Lung (tissue), 12 donors: Measurements from ENCODE around the gene PATJ. TPM values are rescaled to one million over a fixed set of nuclear protein-coding genes. Genes with fewer than 3 reads are reported as not detected.
"Not testable (repeated sequence)": the region's sequence is repeated elsewhere in the genome, so short reads cannot be mapped to it uniquely, and the experiment has no call there.

Experiments
- ATAC-seq: fragments of 200-7000 bp; cut with Tn5 transposase; one replicate; pipeline ENCODE4 v1.9.1; 2020; ENCODE audit warnings: moderate number of reproducible peaks; ENCODE audit not compliant: insufficient read depth, low FRiP score
- DNase-seq, 3 donors: peaks; one replicate each; pipeline ENCODE4 v3.0.0-alpha.2; 2013 to 2017
- H3K27ac ChIP-seq, 2 donors: one replicate each; pipeline ENCODE4 v1.5.1; 2013; ENCODE audit warnings: mild to moderate bottlenecking in 2 of 2, moderate library complexity in 2 of 2, control low read depth in 1 of 2, inconsistent platforms in 1 of 2, low read depth in 1 of 2, low read length in 1 of 2
- H3K27me3 ChIP-seq, 3 donors: one replicate each; pipeline ENCODE4 v1.5.1; 2013; ENCODE audit warnings: low read length in 2 of 3; ENCODE audit not compliant: control insufficient read depth in 3 of 3, insufficient read depth in 3 of 3
- H3K36me3 ChIP-seq, 4 donors: one replicate each; pipeline ENCODE4 v1.5.1; 2013; ENCODE audit warnings: low read length in 4 of 4, mild to moderate bottlenecking in 1 of 4, moderate library complexity in 1 of 4; ENCODE audit not compliant: control insufficient read depth in 4 of 4, insufficient read depth in 4 of 4
- H3K4me1 ChIP-seq, 5 donors: one replicate each; pipeline ENCODE4 v1.5.1; 2013; ENCODE audit warnings: low read length in 5 of 5, mild to moderate bottlenecking in 2 of 5, moderate library complexity in 1 of 5; ENCODE audit not compliant: control insufficient read depth in 5 of 5, insufficient read depth in 5 of 5
- H3K4me3 ChIP-seq: one replicate; pipeline ENCODE4 v1.5.1; 2013; ENCODE audit warnings: mild to moderate bottlenecking, control low read depth, moderate library complexity
- H3K9ac ChIP-seq, 2 donors: one replicate each; pipeline ENCODE4 v1.5.1; 2013; ENCODE audit warnings: low read length in 2 of 2, control low read depth in 1 of 2; ENCODE audit not compliant: insufficient read depth in 1 of 2
- H3K9me3 ChIP-seq, 4 donors: one replicate each; pipeline ENCODE4 v1.5.1; 2013; ENCODE audit warnings: low read length in 3 of 4, mild to moderate bottlenecking in 1 of 4, moderate library complexity in 1 of 4; ENCODE audit not compliant: control insufficient read depth in 4 of 4, insufficient read depth in 3 of 4
- WGBS, 2 donors: extraction: QIAGEN DNeasy Blood & Tissue Kit; methylation state at CpG; one replicate each; pipeline ENCODE4 v1.1.7; 2013; 5-methylcytosine and 5-hydroxymethylcytosine counted together
- polyA plus RNA-seq, 2 donors: library from polyadenylated mRNA; stranded (reverse); fragments of 200-250 nt; gene quantifications; one replicate each; pipeline ENCODE4 v1.2.1, GENCODE V29; 2013
- total RNA-seq, 2 donors: library from RNA; depleted of rRNA in 1 of 2; stranded (reverse); fragments of >200 nt in 1 of 2; gene quantifications; one replicate each; pipeline ENCODE4 v1.2.1, GENCODE V29; 2014 to 2021
- TF ChIP-seq, protein P1 (sequence below): IDR thresholded peaks from 2 replicates; pipeline ENCODE4 v1.5.1; 2012; ENCODE audit warnings: mild to moderate bottlenecking; ENCODE audit errors: control extremely low read depth, extremely low read depth
- donor health status: control.
- donor health status: control.
- donor health status: Bipolar disorder and iron deficiency.
- donor health status: healthy.
- donor health status: DM: yes; HTN: yes; CAD: no.

The PATJ gene
- total and polyA plus RNA-seq, 4 donors, result 5.3 to 115 (median 26.8) TPM

DNA sequence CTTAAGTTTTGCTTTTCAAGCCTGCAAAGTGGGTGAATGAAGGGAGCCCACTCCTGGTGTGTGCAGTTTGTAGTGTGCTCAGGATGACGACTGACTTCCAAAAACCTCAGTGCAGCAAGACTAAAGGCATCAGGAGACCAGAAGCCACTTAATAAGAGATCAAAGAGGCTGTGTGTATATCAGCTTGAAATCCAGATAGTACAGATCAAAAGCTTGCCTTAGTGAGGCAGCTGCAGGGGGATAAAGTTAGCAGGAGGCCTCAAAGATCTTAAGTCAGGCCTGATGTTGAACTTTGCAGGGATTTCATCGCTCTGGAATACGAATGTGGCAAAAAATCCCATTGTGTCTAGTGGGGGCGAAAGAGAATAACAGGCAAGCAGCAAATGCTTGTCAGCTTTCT lies 99.8 kb downstream of the PATJ start:
- Histone ChIP-seq H3K9me3 (no peaks in the 10 kb centered on the region), H3K9ac (no peak overlapping the region), H3K27ac (no peak overlapping the region), H3K4me3 (no peak overlapping the region), H3K36me3 (no peaks in the 10 kb centered on the region), H3K4me1 (no peaks in the 10 kb centered on the region), H3K27me3 (no peaks in the 10 kb centered on the region)
- DNase-seq (no peak), ATAC-seq (no peak)
- WGBS, 2 donors, result 88% methylated on average over 4 of the region's 4 CpGs
- TF ChIP-seq, protein P1, sequence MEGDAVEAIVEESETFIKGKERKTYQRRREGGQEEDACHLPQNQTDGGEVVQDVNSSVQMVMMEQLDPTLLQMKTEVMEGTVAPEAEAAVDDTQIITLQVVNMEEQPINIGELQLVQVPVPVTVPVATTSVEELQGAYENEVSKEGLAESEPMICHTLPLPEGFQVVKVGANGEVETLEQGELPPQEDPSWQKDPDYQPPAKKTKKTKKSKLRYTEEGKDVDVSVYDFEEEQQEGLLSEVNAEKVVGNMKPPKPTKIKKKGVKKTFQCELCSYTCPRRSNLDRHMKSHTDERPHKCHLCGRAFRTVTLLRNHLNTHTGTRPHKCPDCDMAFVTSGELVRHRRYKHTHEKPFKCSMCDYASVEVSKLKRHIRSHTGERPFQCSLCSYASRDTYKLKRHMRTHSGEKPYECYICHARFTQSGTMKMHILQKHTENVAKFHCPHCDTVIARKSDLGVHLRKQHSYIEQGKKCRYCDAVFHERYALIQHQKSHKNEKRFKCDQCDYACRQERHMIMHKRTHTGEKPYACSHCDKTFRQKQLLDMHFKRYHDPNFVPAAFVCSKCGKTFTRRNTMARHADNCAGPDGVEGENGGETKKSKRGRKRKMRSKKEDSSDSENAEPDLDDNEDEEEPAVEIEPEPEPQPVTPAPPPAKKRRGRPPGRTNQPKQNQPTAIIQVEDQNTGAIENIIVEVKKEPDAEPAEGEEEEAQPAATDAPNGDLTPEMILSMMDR, result no peak

DNA sequence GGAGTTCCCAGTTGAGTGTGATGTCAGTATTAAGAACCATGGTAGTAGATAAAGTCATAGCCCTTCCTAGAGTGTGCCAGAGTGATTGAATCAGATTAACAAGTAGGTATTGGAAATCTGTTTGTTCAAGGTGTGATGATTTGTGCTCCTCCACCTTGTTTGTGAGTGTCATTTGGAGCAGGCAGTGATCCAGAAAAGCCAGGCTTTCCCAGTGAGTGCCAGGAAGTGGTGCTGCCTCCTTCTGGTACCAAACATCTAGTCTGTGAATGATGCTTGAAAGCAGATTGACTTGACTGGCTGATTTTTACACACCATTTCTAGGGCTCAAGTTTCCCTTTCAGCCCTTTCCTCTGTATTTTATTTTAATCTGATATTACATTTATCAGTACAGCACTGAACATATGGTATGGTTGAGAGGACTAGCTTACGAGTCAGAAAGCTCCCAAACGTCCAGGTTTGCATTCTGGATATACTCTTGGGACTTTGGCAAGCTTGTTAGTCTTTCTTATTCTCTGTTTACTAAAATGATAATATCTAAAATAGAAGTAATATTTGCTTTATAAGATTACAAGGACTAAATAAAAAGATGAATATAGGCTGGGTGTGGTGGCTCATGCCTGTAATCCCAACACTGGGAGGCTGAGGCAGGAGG lies 100.7 kb downstream of the PATJ start:
- H3K9me3 ChIP-seq, result no peaks in the 10 kb centered on the region
- no peaks in the 10 kb centered on the region for H3K36me3 ChIP-seq
- H3K4me1 ChIP-seq, result no peaks in the 10 kb centered on the region
- no peak for ATAC-seq
- H3K27me3 ChIP-seq, result no peaks in the 10 kb centered on the region
- TF ChIP-seq, protein P1, result no peak
- no peak overlapping the region for H3K27ac ChIP-seq
- no peak for DNase-seq
- 90 to 91% methylated on average over 2 of the region's 2 CpGs for WGBS, 2 donors
- H3K4me3 ChIP-seq, result no peak overlapping the region
- no peak overlapping the region for H3K9ac ChIP-seq

DNA sequence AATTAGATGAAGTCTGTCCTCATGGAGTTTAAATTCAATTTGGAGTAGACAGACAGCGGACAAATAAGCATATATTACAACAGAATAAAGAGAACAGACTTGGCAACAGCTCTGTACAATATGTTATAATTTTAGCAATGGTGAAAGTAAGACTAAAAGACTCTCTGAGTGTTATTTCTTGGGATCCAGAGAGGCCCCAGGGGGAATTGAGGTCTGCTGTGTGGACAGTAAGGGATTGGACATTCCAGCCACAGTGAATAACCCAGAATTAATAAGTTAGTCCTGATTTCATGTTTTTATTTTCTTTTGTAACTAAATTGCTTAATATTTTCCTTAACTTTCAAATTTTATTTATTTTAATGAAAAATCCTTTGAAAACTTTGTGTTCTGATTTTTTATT lies 101.7 kb downstream of the PATJ start:
- WGBS, 2 donors, result 92 to 96% methylated on average over 1 of the region's 1 CpG

DNA sequence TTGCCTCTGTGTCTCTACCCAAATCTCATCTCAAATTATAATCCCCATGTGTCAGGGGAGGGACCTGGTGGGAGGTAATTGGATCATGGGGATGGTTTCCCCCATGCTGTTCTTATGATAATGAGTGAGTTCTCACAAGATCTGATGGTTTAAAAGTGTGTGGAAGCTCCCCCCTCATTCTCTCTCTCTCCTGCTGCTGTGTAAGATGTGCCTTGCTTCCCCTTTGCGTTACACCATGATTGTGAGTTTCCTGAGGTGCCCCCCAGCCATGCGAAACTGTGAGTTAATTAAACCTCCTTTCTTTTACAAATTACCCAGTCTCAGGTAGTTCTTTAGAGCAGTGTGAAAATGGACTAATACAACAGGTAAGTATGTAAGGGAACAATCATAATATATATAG lies 102.4 kb downstream of the PATJ start:
- H3K9ac ChIP-seq, H3K9me3 ChIP-seq, H3K27ac ChIP-seq, H3K4me1 ChIP-seq, H3K36me3 ChIP-seq, H3K4me3 ChIP-seq, H3K27me3 ChIP-seq, DNase-seq, ATAC-seq: not testable (repeated sequence)
- 62 to 89% methylated on average over 2 of the region's 2 CpGs for WGBS, 2 donors

More for the DNA sequence above, 101.7 kb downstream of the PATJ start:
- H3K4me1 ChIP-seq, result no peaks in the 10 kb centered on the region
- no peak overlapping the region for H3K9ac ChIP-seq
- H3K27me3 ChIP-seq, result no peaks in the 10 kb centered on the region
- no peaks in the 10 kb centered on the region for H3K36me3 ChIP-seq
- ATAC-seq (no peak), DNase-seq (no peak)
- no peak overlapping the region for H3K27ac ChIP-seq
- TF ChIP-seq, protein P1, result no peak
- no peak overlapping the region for H3K4me3 ChIP-seq
- no peaks in the 10 kb centered on the region for H3K9me3 ChIP-seq
